H9 (cell line): ENCODE results near the gene FXYD3. TPM values are rescaled to one million over a fixed set of nuclear protein-coding genes. Genes with fewer than 3 reads are reported as not detected.

Experiments used
- DNase-seq: peaks from one replicate; pipeline ENCODE4 v3.0.0-alpha.2; 2017
- H2AFZ ChIP-seq: one replicate; pipeline ENCODE4 v1.6.1; 2013; ENCODE audit warnings: mild to moderate bottlenecking, low read length, control low read depth, moderate library complexity
- H2AK5ac ChIP-seq: 2 replicates; pipeline ENCODE4 v1.6.1; 2013; ENCODE audit warnings: low read length, control low read depth, mixed read lengths; ENCODE audit not compliant: insufficient read length
- H2BK120ac ChIP-seq: one replicate; pipeline ENCODE4 v1.6.1; 2013; ENCODE audit warnings: low read depth, mild to moderate bottlenecking, low read length, control low read depth, inconsistent platforms; ENCODE audit not compliant: poor library complexity, severe bottlenecking
- H2BK12ac ChIP-seq: 2 replicates; pipeline ENCODE4 v1.6.1; 2013; ENCODE audit warnings: low read length, control low read depth, mixed read lengths, low read depth; ENCODE audit not compliant: insufficient read length
- H2BK15ac ChIP-seq: 2 replicates; pipeline ENCODE4 v1.6.1; 2013; ENCODE audit warnings: low read depth, low read length, control low read depth
- H2BK20ac ChIP-seq: one replicate; pipeline ENCODE4 v1.6.1; 2013; ENCODE audit warnings: low read depth, mild to moderate bottlenecking, low read length, control low read depth, inconsistent platforms; ENCODE audit not compliant: poor library complexity, severe bottlenecking
- H2BK5ac ChIP-seq: 2 replicates; pipeline ENCODE4 v1.6.1; 2013; ENCODE audit warnings: low read length, control low read depth, mixed read lengths; ENCODE audit not compliant: insufficient read length
- H3K14ac ChIP-seq: 2 replicates; pipeline ENCODE4 v1.6.1; 2013; ENCODE audit warnings: low read length, control low read depth; ENCODE audit not compliant: insufficient read depth
- H3K18ac ChIP-seq: 2 replicates; pipeline ENCODE4 v1.6.1; 2013; ENCODE audit warnings: low read depth, mild to moderate bottlenecking, mixed read lengths, low read length, control low read depth; ENCODE audit not compliant: insufficient read length
- H3K23ac ChIP-seq: 2 replicates; pipeline ENCODE4 v1.6.1; 2013; ENCODE audit warnings: low read length, control low read depth, mixed read lengths, low read depth; ENCODE audit not compliant: insufficient read length
- H3K23me2 ChIP-seq: 2 replicates; pipeline ENCODE4 v1.6.1; 2013; ENCODE audit warnings: low read depth, mild to moderate bottlenecking, mixed read lengths, low read length, control low read depth; ENCODE audit not compliant: insufficient read length, poor library complexity, severe bottlenecking
- H3K27ac ChIP-seq: 2 replicates; pipeline ENCODE4 v1.5.1; 2013; ENCODE audit warnings: low read length, control low read depth, mixed read lengths, low read depth; ENCODE audit not compliant: insufficient read length
- H3K27me3 ChIP-seq: 2 replicates; pipeline ENCODE4 v1.6.1; 2013; ENCODE audit warnings: low read length, control low read depth, inconsistent platforms; ENCODE audit not compliant: insufficient read depth
- H3K4ac ChIP-seq: 2 replicates; pipeline ENCODE4 v1.6.1; 2013; ENCODE audit warnings: low read depth, mild to moderate bottlenecking, control low read depth, inconsistent platforms, low read length, moderate library complexity
- H3K4me1 ChIP-seq: 2 replicates; pipeline ENCODE4 v1.6.1; 2013; ENCODE audit warnings: low read length, control low read depth, inconsistent platforms; ENCODE audit not compliant: insufficient read depth
- H3K4me2 ChIP-seq: 2 replicates; pipeline ENCODE4 v1.6.1; 2013; ENCODE audit warnings: low read length, control low read depth, mixed read lengths; ENCODE audit not compliant: insufficient read length, insufficient read depth
- H3K56ac ChIP-seq: 2 replicates; pipeline ENCODE4 v1.6.1; 2013; ENCODE audit warnings: low read depth, mild to moderate bottlenecking, mixed read lengths, low read length, control low read depth; ENCODE audit not compliant: insufficient read length
- H3K79me1 ChIP-seq: 2 replicates; pipeline ENCODE4 v1.6.1; 2013; ENCODE audit warnings: low read depth, mild to moderate bottlenecking, moderate library complexity, low read length, control low read depth, inconsistent platforms; ENCODE audit not compliant: insufficient read depth, poor library complexity, severe bottlenecking
- H3K79me2 ChIP-seq: 2 replicates; pipeline ENCODE4 v1.6.1; 2013; ENCODE audit warnings: low read length, control low read depth, inconsistent platforms; ENCODE audit not compliant: insufficient read depth
- H3K9ac ChIP-seq: 2 replicates; pipeline ENCODE4 v1.6.1; 2013; ENCODE audit warnings: low read length, control low read depth, mixed read lengths; ENCODE audit not compliant: insufficient read length; ENCODE audit errors: extremely low read depth
- H3K9me3 ChIP-seq: one replicate; pipeline ENCODE4 v1.6.1; 2013; ENCODE audit warnings: low read depth, low read length, inconsistent platforms; ENCODE audit not compliant: control insufficient read depth
- H3T11ph ChIP-seq: one replicate; pipeline ENCODE4 v1.6.1; 2013; ENCODE audit warnings: mild to moderate bottlenecking, low read length, control low read depth, inconsistent platforms
- H4K20me1 ChIP-seq: one replicate; pipeline ENCODE4 v1.6.1; 2013; ENCODE audit not compliant: control insufficient read depth, insufficient read length, insufficient read depth
- H4K5ac ChIP-seq: 2 replicates; pipeline ENCODE4 v1.6.1; 2013; ENCODE audit warnings: low read depth, mild to moderate bottlenecking, mixed read lengths, low read length, control low read depth; ENCODE audit not compliant: insufficient read length
- H4K8ac ChIP-seq: replicated peaks from 2 replicates; pipeline ENCODE4 v1.6.1; 2013; ENCODE audit warnings: low read length, control low read depth, mixed read lengths, low read depth; ENCODE audit not compliant: insufficient read length
- H4K91ac ChIP-seq: 2 replicates; pipeline ENCODE4 v1.6.1; 2013; ENCODE audit warnings: low read depth, mild to moderate bottlenecking, moderate library complexity, mixed read lengths, low read length, control low read depth; ENCODE audit not compliant: insufficient read length
- H3K27ac Mint-ChIP-seq, 3 experiments: 2 replicates in 2 of 3; 3 replicates in 1 of 3; pipeline ENCODE4 v1.8.0; 2020 to 2021; ENCODE audit warnings: mixed read lengths in 3 of 3, mild to moderate bottlenecking in 1 of 3, moderate library complexity in 1 of 3
- H3K27me3 Mint-ChIP-seq: 2 replicates; pipeline ENCODE4 v1.8.0; 2021; ENCODE audit warnings: low read depth, mild to moderate bottlenecking, moderate library complexity, mixed read lengths
- H3K36me3 Mint-ChIP-seq, 3 experiments: 2 replicates in 2 of 3; 3 replicates in 1 of 3; pipeline ENCODE4 v1.8.0; 2020 to 2021; ENCODE audit warnings: low read depth in 3 of 3, mixed read lengths in 3 of 3; ENCODE audit not compliant: insufficient read depth in 1 of 3
- H3K4me1 Mint-ChIP-seq, 2 experiments: 2 replicates each; pipeline ENCODE4 v1.8.0; 2020; ENCODE audit warnings: mixed read lengths in 2 of 2
- H3K4me3 Mint-ChIP-seq, 2 experiments: 2 replicates in 1 of 2; 3 replicates in 1 of 2; pipeline ENCODE4 v1.8.0; 2020 to 2021; ENCODE audit warnings: mild to moderate bottlenecking in 2 of 2, mixed read lengths in 2 of 2, moderate library complexity in 1 of 2
- H3K9me3 Mint-ChIP-seq, 2 experiments: 2 replicates in 1 of 2; 3 replicates in 1 of 2; pipeline ENCODE4 v1.8.0; 2020; ENCODE audit warnings: mild to moderate bottlenecking in 2 of 2, mixed read lengths in 2 of 2, moderate library complexity in 1 of 2
- WGBS: extraction: QIAGEN DNeasy Blood & Tissue Kit; methylation state at CpG from one replicate; pipeline ENCODE4 v1.1.7; 2013; ENCODE audit warnings: missing lambda C conversion rate, low lambda C conversion rate, mixed read lengths; ENCODE audit not compliant: insufficient read length; ENCODE audit errors: extremely low coverage; 5-methylcytosine and 5-hydroxymethylcytosine counted together
- total RNA-seq: library from RNA; stranded (reverse); gene quantifications from 2 replicates; pipeline ENCODE4 v1.2.1, GENCODE V29; 2021
- TF ChIP-seq, protein P1 (sequence below): fragments of 200-600 bp; sonication (generic); conservative IDR thresholded peaks from 3 replicates; pipeline ENCODE4 v1.8.0; 2021; ENCODE audit warnings: antibody characterized with exemption, mild to moderate bottlenecking

The FXYD3 gene
- total RNA-seq, 1 experiment from 2014 or later: 1.5 TPM

DNA sequence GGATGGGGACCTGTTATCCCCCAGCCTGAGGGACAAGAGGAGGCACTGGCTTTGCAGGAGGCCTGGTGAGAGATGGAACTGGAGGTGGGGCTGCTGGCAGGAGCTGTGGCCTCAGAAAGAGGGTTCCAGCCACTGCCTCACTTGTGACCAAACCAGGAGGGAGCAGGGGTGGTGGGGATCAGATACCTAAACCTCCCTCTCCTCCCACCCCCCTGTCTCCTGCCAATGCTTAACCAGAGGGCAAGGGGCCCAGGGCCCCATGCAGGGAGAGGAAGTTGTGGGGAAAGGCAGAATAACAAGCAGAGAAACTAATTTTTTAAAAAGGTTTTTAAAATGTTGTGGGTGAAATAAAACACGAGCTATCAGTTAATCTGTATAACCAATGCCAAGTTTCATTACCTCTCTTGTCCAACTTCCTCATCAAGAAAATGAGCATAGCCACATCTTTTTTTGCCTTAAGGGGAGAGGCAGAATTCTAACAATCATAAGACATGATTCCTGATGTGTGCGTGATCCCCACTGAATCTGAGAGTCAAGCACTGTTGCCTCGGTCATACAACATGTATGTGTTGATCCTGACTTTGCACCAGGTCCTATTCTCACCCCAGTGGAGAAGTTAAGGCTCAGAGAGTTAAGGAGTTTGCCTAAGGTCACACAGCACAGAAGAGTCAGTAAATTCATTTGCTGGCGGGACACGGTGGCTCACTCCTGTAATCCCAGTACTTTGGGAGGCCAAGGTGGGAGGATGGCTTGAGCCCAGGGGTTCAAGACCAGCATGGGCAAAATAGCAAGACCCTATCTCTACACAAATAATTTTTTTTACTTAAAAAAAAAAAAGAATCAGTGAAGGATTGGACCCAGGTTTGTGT is 51.9 kb downstream of the FXYD3 start:
- Mint-ChIP-seq H3K4me3 (no peak overlapping the region), H3K27ac (no peak overlapping the region), H3K4me1 (no peaks in the 10 kb centered on the region), H3K36me3 (peaks cover 66 to 78% (median 76%) of the 10 kb centered on the region in 3 experiments), H3K9me3 (peaks cover 12 to 20% of the 10 kb centered on the region in 2 experiments), H3K27me3 (no peaks in the 10 kb centered on the region)
- no peak overlapping the region for H2AK5ac ChIP-seq
- no peak overlapping the region for H3K23ac ChIP-seq
- no peaks in the 10 kb centered on the region for H3K79me2 ChIP-seq
- no peak overlapping the region for H3K4ac ChIP-seq
- no peak overlapping the region for H3K4me2 ChIP-seq
- no peak overlapping the region for H2BK120ac ChIP-seq
- no peak overlapping the region for H2BK12ac ChIP-seq
- H4K20me1 ChIP-seq: peaks cover 3% of the 10 kb centered on the region
- no peak overlapping the region for H4K5ac ChIP-seq
- no peak overlapping the region for H2BK15ac ChIP-seq
- no peak overlapping the region for H4K8ac ChIP-seq
- no peak overlapping the region for H2AFZ ChIP-seq
- no peaks in the 10 kb centered on the region for H3K4me1 ChIP-seq
- TF ChIP-seq, protein P1, sequence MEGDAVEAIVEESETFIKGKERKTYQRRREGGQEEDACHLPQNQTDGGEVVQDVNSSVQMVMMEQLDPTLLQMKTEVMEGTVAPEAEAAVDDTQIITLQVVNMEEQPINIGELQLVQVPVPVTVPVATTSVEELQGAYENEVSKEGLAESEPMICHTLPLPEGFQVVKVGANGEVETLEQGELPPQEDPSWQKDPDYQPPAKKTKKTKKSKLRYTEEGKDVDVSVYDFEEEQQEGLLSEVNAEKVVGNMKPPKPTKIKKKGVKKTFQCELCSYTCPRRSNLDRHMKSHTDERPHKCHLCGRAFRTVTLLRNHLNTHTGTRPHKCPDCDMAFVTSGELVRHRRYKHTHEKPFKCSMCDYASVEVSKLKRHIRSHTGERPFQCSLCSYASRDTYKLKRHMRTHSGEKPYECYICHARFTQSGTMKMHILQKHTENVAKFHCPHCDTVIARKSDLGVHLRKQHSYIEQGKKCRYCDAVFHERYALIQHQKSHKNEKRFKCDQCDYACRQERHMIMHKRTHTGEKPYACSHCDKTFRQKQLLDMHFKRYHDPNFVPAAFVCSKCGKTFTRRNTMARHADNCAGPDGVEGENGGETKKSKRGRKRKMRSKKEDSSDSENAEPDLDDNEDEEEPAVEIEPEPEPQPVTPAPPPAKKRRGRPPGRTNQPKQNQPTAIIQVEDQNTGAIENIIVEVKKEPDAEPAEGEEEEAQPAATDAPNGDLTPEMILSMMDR: no peak
- H2BK20ac ChIP-seq: no peak overlapping the region
- no peak overlapping the region for H3K56ac ChIP-seq
- no peak overlapping the region for H4K91ac ChIP-seq
- H3K79me1 ChIP-seq: no peaks in the 10 kb centered on the region
- no peak overlapping the region for H3K14ac ChIP-seq
- no CpG with 5 or more reads among the region's 5 CpGs for WGBS
- H3K18ac ChIP-seq: no peak overlapping the region
- DNase-seq: peak; percentile 10
- peaks cover 7% of the 10 kb centered on the region for H3K9me3 ChIP-seq
- H3K27ac ChIP-seq: no peak overlapping the region
- H2BK5ac ChIP-seq: no peak overlapping the region
- no peak overlapping the region for H3T11ph ChIP-seq
- H3K27me3 ChIP-seq: no peaks in the 10 kb centered on the region
- no peak overlapping the region for H3K9ac ChIP-seq
- no peaks in the 10 kb centered on the region for H3K23me2 ChIP-seq
